HG03520 (cell line): ENCODE measurements around the gene PP2D1.
"Not testable (repeated sequence)": the region's sequence is repeated elsewhere in the genome, so short reads cannot be mapped to it uniquely, and the experiment has no call there.

Source experiments
- ATAC-seq: cut with Tn5 transposase; IDR thresholded peaks from one replicate; pipeline ENCODE4 v1.9.1; 2021; ENCODE audit warnings: mild to moderate bottlenecking, moderate library complexity; ENCODE audit not compliant: unreplicated experiment

Gene PP2D1

DNA sequence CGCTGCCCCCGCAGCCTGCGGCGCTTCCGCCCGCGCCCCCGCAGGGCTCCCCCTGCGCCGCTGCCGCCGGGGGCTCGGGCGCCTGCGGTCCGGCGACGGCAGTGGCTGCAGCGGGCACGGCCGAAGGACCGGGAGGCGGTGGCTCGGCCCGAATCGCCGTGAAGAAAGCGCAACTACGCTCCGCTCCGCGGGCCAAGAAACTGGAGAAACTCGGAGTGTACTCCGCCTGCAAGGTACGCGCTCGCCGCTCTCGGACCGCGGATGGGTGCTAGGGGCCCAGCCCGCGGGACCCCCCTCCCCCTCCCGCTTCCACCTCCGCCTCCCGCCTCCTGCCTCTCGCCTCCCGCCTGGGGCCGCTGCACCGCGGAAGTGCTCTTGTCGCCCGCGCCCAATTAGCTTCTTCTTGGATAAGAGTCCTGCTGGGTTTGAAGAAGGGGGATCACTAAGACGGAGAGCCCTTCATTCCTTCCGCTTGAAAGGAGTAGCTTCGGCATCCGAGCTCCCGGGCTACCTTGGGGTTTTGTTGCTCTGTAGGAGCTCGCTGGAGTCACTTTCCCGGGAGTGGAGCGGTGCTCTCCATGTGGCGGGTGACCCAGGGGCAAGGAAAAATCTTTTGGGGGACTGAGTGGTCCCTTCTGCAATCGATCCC is 28.6 kb upstream of the PP2D1 start:
- ATAC-seq: peak; percentile 31

DNA sequence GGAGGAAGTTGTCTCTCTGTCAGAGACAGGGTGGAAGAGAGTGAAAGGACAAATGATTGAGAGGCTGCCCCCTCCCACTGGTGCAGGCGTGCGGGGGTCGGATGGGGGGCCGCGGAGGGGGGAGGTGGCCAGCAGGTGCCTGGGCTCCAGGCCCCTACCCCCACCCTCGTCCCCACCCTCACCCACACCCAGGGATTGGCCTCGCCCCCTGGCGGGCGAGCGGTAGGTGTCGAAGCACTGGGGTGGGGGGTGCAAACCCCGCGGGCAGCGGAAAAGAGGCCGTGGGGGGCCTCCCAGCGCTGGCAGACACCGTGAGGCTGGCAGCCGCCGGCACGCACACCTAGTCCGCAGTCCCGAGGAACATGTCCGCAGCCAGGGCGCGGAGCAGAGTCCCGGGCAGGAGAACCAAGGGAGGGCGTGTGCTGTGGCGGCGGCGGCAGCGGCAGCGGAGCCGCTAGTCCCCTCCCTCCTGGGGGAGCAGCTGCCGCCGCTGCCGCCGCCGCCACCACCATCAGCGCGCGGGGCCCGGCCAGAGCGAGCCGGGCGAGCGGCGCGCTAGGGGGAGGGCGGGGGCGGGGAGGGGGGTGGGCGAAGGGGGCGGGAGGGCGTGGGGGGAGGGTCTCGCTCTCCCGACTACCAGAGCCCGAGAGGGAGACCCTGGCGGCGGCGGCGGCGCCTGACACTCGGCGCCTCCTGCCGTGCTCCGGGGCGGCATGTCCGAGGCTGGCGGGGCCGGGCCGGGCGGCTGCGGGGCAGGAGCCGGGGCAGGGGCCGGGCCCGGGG is 27.9 kb upstream of the PP2D1 start, which contains the start of gene KAT2B:
KAT2B (plus strand) TSS at position 682 of the 783 bp plus-strand sequence; CDS start at position 714, 32 bp downstream.
- ATAC-seq: peak; percentile 53

DNA sequence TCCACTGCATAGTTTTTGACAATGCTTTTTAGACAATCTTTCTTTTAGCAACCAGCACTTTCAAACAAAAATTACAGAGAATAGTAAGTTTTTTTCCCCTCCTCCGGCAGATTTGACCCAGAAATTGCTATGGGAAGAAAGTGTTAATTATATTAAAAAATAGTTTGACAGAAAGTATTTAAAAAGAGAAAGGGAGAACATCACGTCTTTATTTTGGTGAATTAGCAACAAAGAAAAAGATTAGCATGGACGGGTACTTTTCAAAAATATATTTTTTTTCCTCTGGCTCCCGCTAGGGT is 27.4 kb upstream of the PP2D1 start:
- ATAC-seq: no peak

GRCh38 chr3:20038699-20039465 is 26.8 kb upstream of the PP2D1 start:
- no peak for ATAC-seq

DNA sequence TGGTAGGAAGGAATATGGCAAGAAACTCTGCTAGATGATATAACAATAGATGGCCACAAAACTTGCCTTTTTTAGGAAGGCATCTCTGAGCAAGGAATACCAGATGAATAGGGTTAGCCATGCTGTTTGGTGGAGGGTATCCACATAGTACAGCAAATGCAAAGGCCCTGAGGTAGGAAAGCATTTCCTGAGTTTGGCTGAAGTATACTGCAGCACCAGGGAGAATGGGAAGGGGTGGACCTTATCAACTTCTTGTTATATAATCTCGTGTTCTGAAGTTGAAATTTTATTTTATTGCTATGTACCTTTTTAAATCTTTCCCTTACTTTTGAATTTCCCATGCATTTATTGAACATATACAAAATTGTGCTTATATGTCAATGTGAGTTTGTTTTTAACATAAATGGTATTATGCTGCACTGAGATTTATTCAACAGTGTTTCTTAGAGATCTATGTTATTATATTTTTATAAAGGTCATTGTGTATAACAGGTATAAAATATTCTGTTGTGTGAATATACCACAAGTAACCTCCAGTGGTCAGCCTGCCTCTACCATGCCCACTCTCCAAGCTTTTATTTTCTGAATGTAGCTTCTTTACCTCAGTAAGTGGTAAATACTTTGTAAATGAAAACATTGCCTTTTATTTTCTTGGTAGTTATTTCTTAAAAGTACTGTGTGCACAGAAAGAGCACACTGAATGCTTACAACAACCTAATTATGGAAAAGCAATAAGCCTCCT is 25.4 kb upstream of the PP2D1 start:
- ATAC-seq: no peak

- no peak for ATAC-seq
Observed at GRCh38 chr3:20035019-20035418, 23.0 kb upstream of the PP2D1 start.

GRCh38 chr3:20031939-20032338 is 19.9 kb upstream of the PP2D1 start:
- not testable (repeated sequence) for ATAC-seq

- no peak for ATAC-seq
Observed at GRCh38 chr3:20028905-20029331, 16.9 kb upstream of the PP2D1 start.

GRCh38 chr3:20027136-20027535 is 15.1 kb upstream of the PP2D1 start:
- ATAC-seq: no peak

DNA sequence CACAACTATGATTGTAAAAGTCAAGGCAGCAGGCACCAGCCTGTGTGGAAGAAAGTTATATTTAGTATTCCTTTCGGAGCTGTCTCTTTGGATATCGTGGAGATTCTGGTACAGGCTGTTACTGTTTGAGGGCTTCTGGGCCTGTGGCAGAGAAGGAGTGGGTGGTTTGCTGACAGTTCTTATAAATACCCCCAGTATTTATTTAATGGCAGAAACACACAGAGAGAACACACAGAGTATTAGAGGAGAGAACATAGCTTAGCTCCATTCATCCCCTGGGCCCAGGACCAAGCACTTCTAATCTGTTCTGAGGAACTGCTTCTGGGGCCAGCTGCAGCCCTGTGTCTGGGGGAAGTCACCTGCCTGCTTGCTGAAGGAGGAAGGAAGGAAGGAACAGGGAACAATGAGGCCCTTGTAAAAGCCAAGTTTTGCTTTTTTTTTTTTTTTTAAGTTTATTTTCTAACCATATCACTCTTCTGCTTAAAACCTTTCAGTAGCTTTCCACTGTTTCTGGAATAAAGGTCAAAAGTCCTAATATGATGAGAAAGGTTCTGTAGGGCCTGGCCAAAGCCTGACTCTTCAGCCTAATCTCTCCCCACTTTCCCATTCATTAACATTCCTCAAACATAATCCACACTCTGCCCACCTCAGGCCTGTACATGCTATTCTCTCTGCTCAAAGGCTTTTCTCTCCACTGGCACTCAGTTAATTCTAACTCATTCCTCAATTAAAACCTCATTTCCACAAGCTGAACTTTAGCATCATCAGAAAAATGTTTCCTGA is 11.8 kb upstream of the PP2D1 start:
- no peak for ATAC-seq

DNA sequence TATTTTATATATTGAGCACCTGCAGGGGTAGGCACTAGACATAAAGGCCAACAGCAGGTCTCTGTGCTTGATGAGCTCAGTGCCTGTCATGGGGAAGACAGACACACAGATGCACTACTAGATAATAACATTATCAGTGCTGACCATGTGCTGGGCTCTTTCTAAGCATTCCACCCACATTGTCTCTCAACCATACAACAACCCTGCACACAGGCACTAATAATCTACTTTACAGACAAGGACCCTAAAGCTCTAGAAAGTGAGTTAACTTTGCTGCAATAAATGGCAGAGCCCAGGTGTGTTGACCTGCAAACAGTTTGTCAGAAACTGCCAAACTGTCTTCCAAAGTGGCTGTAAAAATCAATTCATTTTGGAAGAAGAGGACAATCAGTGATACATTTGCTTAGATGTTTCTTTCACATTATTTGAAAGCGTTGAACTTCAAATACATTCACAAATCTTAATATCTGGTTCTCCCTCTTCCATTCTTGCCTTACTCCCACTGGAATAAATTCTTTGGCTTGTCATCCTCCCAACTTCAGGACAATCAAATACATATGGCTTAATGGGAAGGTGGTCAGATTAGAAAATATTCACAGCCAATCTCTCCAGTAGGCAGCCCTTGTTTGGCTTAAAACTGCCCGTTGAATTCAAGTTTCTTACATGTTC is 11.0 kb upstream of the PP2D1 start:
- ATAC-seq: no peak

GRCh38 chr3:20016076-20016475 is 4.0 kb upstream of the PP2D1 start:
- ATAC-seq: not testable (repeated sequence)

GRCh38 chr3:20015525-20015924 is 3.5 kb upstream of the PP2D1 start:
- ATAC-seq: no peak

DNA sequence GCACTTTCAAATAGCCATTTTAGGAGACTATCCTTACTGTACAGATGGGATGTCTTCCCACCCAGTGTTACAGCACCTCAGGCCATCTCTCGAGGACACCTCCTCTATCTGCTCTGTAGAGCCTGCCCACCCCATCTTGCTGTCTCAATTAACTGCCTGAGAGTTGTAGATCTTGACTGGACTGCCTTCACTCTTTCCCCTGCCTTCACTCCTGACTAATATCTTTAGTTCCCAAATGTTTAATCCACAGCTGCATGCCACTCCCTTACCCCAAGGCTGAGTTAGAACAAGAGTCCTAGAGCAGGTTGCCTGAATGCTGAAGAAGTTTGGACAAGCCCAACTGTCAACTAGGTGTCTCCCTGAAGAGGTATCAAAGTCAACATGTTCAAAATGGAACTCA is 1.3 kb upstream of the PP2D1 start:
- ATAC-seq: no peak

GRCh38 chr3:20008646-20009045 is 3.4 kb downstream of the PP2D1 start:
- ATAC-seq: no peak

DNA sequence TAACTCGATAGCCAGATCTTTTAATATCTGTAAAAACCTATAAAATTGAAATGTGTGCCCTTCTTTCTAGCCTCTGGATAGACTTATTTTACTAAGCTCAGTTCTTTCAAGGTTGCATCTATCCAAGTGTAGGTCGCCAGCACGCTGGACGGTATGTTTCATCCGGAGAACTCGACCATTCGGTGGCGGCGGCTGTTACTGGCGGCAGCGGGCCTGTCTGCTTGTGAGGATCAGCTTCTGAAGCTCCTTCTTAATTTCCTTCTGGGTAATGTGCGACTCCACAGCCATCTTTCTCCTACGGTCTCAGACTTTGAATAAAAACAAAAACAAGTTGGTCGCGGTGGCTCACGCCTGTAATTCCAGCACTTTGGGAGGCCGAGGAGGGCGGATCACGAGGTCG is 4.1 kb downstream of the PP2D1 start:
- no peak for ATAC-seq

DNA sequence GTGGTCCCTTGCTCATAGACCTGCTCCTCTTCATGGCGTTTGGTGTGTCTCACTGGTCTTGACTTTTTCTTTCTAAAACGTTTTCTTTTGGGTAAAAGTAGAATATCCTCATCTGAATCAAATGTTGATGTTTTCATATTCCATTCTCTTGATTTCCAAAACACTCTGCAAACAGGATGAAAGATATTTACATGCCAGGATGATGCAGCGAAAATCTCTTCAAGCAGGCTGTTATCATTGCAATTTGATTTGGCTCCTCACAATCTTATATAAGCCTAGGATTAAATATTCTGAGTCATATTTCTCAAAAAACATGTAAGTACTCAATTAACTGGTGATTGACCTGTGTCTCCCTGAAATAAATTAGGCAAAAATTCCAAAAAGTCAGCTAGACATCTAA is 10.1 kb downstream of the PP2D1 start:
- ATAC-seq: no peak

- no peak for ATAC-seq
Observed at GRCh38 chr3:19997502-19997901, 14.6 kb downstream of the PP2D1 start.

GRCh38 chr3:19994796-19995195 is 17.3 kb downstream of the PP2D1 start:
- no peak for ATAC-seq

GRCh38 chr3:19988904-19989303 is 23.2 kb downstream of the PP2D1 start:
- ATAC-seq: not testable (repeated sequence)
